ENCODE data around the gene TMEM209.

DNA sequence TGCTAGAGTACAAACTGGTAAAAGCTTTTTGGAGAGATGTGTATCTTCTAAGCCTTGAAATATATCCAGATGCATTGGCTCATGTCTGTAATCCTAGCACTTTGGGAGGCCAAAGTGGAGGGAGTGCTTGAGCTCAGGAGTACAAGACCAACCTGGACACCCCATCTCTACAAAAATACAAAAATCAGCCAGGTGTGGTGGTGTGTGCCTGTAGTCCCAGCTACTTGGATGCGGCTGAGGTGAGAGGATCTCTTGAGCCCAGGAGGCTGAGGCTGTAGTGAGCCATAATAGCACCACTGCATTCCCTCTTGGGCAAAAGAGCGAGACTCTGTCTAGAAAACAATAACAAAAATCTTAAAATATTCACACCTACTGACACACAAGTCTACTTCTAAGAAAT lies 25.6 kb downstream of the TMEM209 start:
- TF ChIP-seq, protein P1, sequence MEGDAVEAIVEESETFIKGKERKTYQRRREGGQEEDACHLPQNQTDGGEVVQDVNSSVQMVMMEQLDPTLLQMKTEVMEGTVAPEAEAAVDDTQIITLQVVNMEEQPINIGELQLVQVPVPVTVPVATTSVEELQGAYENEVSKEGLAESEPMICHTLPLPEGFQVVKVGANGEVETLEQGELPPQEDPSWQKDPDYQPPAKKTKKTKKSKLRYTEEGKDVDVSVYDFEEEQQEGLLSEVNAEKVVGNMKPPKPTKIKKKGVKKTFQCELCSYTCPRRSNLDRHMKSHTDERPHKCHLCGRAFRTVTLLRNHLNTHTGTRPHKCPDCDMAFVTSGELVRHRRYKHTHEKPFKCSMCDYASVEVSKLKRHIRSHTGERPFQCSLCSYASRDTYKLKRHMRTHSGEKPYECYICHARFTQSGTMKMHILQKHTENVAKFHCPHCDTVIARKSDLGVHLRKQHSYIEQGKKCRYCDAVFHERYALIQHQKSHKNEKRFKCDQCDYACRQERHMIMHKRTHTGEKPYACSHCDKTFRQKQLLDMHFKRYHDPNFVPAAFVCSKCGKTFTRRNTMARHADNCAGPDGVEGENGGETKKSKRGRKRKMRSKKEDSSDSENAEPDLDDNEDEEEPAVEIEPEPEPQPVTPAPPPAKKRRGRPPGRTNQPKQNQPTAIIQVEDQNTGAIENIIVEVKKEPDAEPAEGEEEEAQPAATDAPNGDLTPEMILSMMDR (IDR thresholded peaks at IDR 0.05; ENCODE audit: low read length): no peak
- no peak for TF ChIP-seq EZH2 (IDR thresholded peaks at IDR 0.05; ENCODE audit: borderline replicate concordance, low read length)
